H1 (cell line): Measurements from ENCODE around the gene ACTN3. TPM values are rescaled to one million over a fixed set of nuclear protein-coding genes. Genes with fewer than 3 reads are reported as not detected.

ENCODE experiments used
- CTCF ChIA-PET: fragments of 300-600 bp; sonication (Branson Sonifier 250); formaldehyde crosslinking; loops from one replicate; lab custom pipeline; 2021; ENCODE audit not compliant: partially characterized antibody; lab: Charles Lee
- POLR2A ChIA-PET: fragments of 300-600 bp; sonication (Branson Sonifier 250); formaldehyde crosslinking; loops from one replicate; lab custom pipeline; 2021; ENCODE audit warnings: inconsistent platforms; ENCODE audit not compliant: partially characterized antibody; lab: Charles Lee
- DNase-seq, 2 experiments: peaks; one replicate each; pipeline versions ENCODE4 v3.0.0 to v3.0.0-alpha.2; 2010 to 2022; ENCODE audit warnings: low spot score in 2 of 2, low read depth in 1 of 2, mixed read lengths in 1 of 2
- FAIRE-seq: peaks from 2 replicates; lab custom pipeline; 2011; peaks lifted over from hg19 to GRCh38; lab: Jason Lieb, UNC
- H2AFZ ChIP-seq: 2 replicates; pipeline ENCODE4 v1.8.1; 2012; ENCODE audit warnings: low read length, inconsistent platforms
- H2AK5ac ChIP-seq: 2 replicates; pipeline ENCODE4 v1.6.1; 2013; ENCODE audit warnings: low read depth, low read length
- H2BK120ac ChIP-seq: replicated peaks from 2 replicates; pipeline ENCODE3; 2013; ENCODE audit warnings: low read depth, low read length, inconsistent platforms
- H2BK12ac ChIP-seq: 2 replicates; pipeline ENCODE4 v1.6.1; 2013; ENCODE audit warnings: low read depth, low read length
- H2BK15ac ChIP-seq: 2 replicates; pipeline ENCODE4 v1.6.1; 2013; ENCODE audit warnings: low read length
- H2BK20ac ChIP-seq: 2 replicates; pipeline ENCODE4 v1.6.1; 2013; ENCODE audit warnings: low read length
- H2BK5ac ChIP-seq: 2 replicates; pipeline ENCODE4 v1.6.1; 2013; ENCODE audit warnings: low read depth, low read length
- H3K14ac ChIP-seq: 2 replicates; pipeline ENCODE4 v1.6.1; 2013; ENCODE audit warnings: inconsistent platforms; ENCODE audit not compliant: insufficient read length
- H3K18ac ChIP-seq: 2 replicates; pipeline ENCODE4 v1.6.1; 2013; ENCODE audit warnings: low read length; ENCODE audit errors: extremely low read depth
- H3K23ac ChIP-seq: 2 replicates; pipeline ENCODE4 v1.6.1; 2013; ENCODE audit warnings: inconsistent platforms; ENCODE audit not compliant: insufficient read length
- H3K23me2 ChIP-seq: 2 replicates; pipeline ENCODE4 v1.6.1; 2013; ENCODE audit warnings: low read depth, low read length
- H3K27ac ChIP-seq: 2 replicates; pipeline ENCODE4 v1.6.1; 2011; ENCODE audit warnings: low read depth, low read length, inconsistent platforms
- H3K27me3 ChIP-seq, 4 experiments: replicated peaks in 1 of 4; 1 replicate in 1 of 4; 2 replicates in 3 of 4; pipeline versions ENCODE4 v1.6.1 to v1.8.1; 2011 to 2013; ENCODE audit warnings: low read length in 3 of 4, mild to moderate bottlenecking in 3 of 4, inconsistent platforms in 2 of 4, mixed read lengths in 2 of 4, moderate library complexity in 1 of 4; ENCODE audit not compliant: control insufficient read depth in 3 of 4, insufficient read depth in 3 of 4; ENCODE audit errors: extremely low read depth in 1 of 4
- H3K36me3 ChIP-seq, 4 experiments: 2 replicates each; pipeline versions ENCODE4 v1.6.1 to v1.8.1; 2011 to 2013; ENCODE audit warnings: mild to moderate bottlenecking in 4 of 4, low read length in 3 of 4, moderate library complexity in 2 of 4, control low read depth in 1 of 4, inconsistent platforms in 1 of 4; ENCODE audit not compliant: insufficient read depth in 4 of 4, control insufficient read depth in 2 of 4
- H3K4ac ChIP-seq: replicated peaks from 2 replicates; pipeline ENCODE3; 2013; ENCODE audit warnings: low read length, low read depth, mixed read lengths, inconsistent platforms; ENCODE audit not compliant: insufficient read length
- H3K4me1 ChIP-seq, 4 experiments: replicated peaks in 1 of 4; 1 replicate in 1 of 4; 2 replicates in 3 of 4; pipeline versions ENCODE4 v1.6.1 to v1.8.1; 2011 to 2013; ENCODE audit warnings: low read length in 3 of 4, inconsistent platforms in 2 of 4, mixed read lengths in 1 of 4; ENCODE audit not compliant: insufficient read depth in 4 of 4, control insufficient read depth in 3 of 4
- H3K4me2 ChIP-seq, 2 experiments: 2 replicates each; pipeline versions ENCODE4 v1.6.1 to v1.8.1; 2011 to 2013; ENCODE audit warnings: low read depth in 2 of 2, low read length in 2 of 2, control low read depth in 1 of 2, inconsistent platforms in 1 of 2, mild to moderate bottlenecking in 1 of 2; ENCODE audit not compliant: insufficient read depth in 1 of 2
- H3K4me3 ChIP-seq, 4 experiments: fragments of 200-600, 300-600 bp in 1 of 4; sonication (generic), shearing (Covaris generic), sonication (Bioruptor Twin) in 1 of 4; 2 replicates each; pipeline versions ENCODE4 v1.5.1 to v1.8.1; 2011 to 2016; ENCODE audit warnings: low read length in 4 of 4, low read depth in 3 of 4, control low read depth in 2 of 4, inconsistent platforms in 2 of 4, mild to moderate bottlenecking in 2 of 4, mixed read lengths in 1 of 4, moderate library complexity in 1 of 4; ENCODE audit not compliant: insufficient read depth in 2 of 4; ENCODE audit errors: extremely low read depth in 1 of 4
- H3K56ac ChIP-seq: replicated peaks from 2 replicates; pipeline ENCODE3; 2013; ENCODE audit warnings: low read depth, mild to moderate bottlenecking, mixed read lengths, low read length, inconsistent platforms; ENCODE audit not compliant: insufficient read length
- H3K79me1 ChIP-seq: 2 replicates; pipeline ENCODE4 v1.6.1; 2013; ENCODE audit warnings: low read depth, low read length, control low read depth
- H3K79me2 ChIP-seq, 2 experiments: 2 replicates each; pipeline versions ENCODE4 v1.6.1 to v1.8.1; 2012 to 2013; ENCODE audit warnings: low read length in 2 of 2, mild to moderate bottlenecking in 2 of 2, inconsistent platforms in 1 of 2; ENCODE audit not compliant: insufficient read depth in 2 of 2, control insufficient read depth in 1 of 2
- H3K9ac ChIP-seq, 4 experiments: replicated peaks in 1 of 4; 1 replicate in 1 of 4; 2 replicates in 3 of 4; pipeline versions ENCODE4 v1.6.1 to v1.8.1; 2011 to 2013; ENCODE audit warnings: low read depth in 3 of 4, low read length in 3 of 4, control low read depth in 2 of 4, mild to moderate bottlenecking in 2 of 4, moderate library complexity in 2 of 4, inconsistent platforms in 1 of 4; ENCODE audit errors: extremely low read depth in 1 of 4
- H3K9me3 ChIP-seq, 2 experiments: 2 replicates each; pipeline versions ENCODE4 v1.6.1 to v1.8.1; 2012 to 2013; ENCODE audit warnings: mild to moderate bottlenecking in 2 of 2, moderate library complexity in 2 of 2, control low read depth in 1 of 2, inconsistent platforms in 1 of 2, low read depth in 1 of 2, low read length in 1 of 2, mixed read lengths in 1 of 2; ENCODE audit not compliant: insufficient read depth in 2 of 2
- H4K20me1 ChIP-seq, 2 experiments: replicated peaks in 1 of 2; 2 replicates each; pipeline versions ENCODE3 to v1.8.1; 2011 to 2013; ENCODE audit warnings: inconsistent platforms in 2 of 2, low read length in 2 of 2, mild to moderate bottlenecking in 1 of 2; ENCODE audit not compliant: insufficient read depth in 2 of 2, control insufficient read depth in 1 of 2
- H4K5ac ChIP-seq: 2 replicates; pipeline ENCODE4 v1.6.1; 2013; ENCODE audit warnings: low read length, low read depth, mixed read lengths, inconsistent platforms; ENCODE audit not compliant: insufficient read length
- H4K8ac ChIP-seq: 2 replicates; pipeline ENCODE4 v1.8.0; 2013; ENCODE audit warnings: mild to moderate bottlenecking, moderate library complexity, low read length, inconsistent platforms; ENCODE audit not compliant: insufficient read depth; ENCODE audit errors: extremely low read depth
- H4K91ac ChIP-seq: replicated peaks from 2 replicates; pipeline ENCODE3; 2013; ENCODE audit warnings: low read length, mixed read lengths, inconsistent platforms; ENCODE audit not compliant: insufficient read length
- BRCA1 ChIP-seq: IDR thresholded peaks from 2 replicates; pipeline ENCODE4 v1.6.1; 2012; ENCODE audit warnings: low read depth, low read length, improper control_type of control experiment
- CBX5 ChIP-seq: fragments of 300-800, 300-1000 bp; sonication (generic); IDR thresholded peaks from 2 replicates; pipeline ENCODE4 v1.7.1; 2016; ENCODE audit warnings: antibody characterized with exemption, low read length, low read depth
- CHD2 ChIP-seq: IDR thresholded peaks from 2 replicates; pipeline ENCODE4 v1.6.1; 2012; ENCODE audit warnings: low read length, improper control_type of control experiment
- POLR2A ChIP-seq, 2 experiments: IDR thresholded peaks; 1 replicate in 1 of 2; 2 replicates in 1 of 2; pipeline ENCODE4 v1.6.1; 2011; ENCODE audit warnings: low read depth in 2 of 2, low read length in 2 of 2, mild to moderate bottlenecking in 2 of 2; ENCODE audit errors: control extremely low read depth in 1 of 2
- POLR2AphosphoS5 ChIP-seq: IDR thresholded peaks from 2 replicates; pipeline ENCODE4 v1.6.1; 2011; ENCODE audit warnings: low read depth, low read length
- RAD21 ChIP-seq, 2 experiments: IDR thresholded peaks in 1 of 2; conservative IDR thresholded peaks in 1 of 2; 2 replicates each; pipeline ENCODE4 v1.6.1; 2011; ENCODE audit warnings: low read depth in 2 of 2, low read length in 2 of 2, improper control_type of control experiment in 1 of 2, inconsistent platforms in 1 of 2, mild to moderate bottlenecking in 1 of 2, moderate library complexity in 1 of 2
- RBBP5 ChIP-seq: IDR thresholded peaks from 2 replicates; pipeline ENCODE4 v1.7.1; 2012; ENCODE audit warnings: low read depth, mild to moderate bottlenecking, inconsistent platforms, low read length, moderate library complexity, borderline replicate concordance
- SP4 ChIP-seq: IDR thresholded peaks from 2 replicates; pipeline ENCODE4 v1.6.1; 2012; ENCODE audit warnings: low read length, inconsistent platforms
- TEAD4 ChIP-seq: IDR thresholded peaks from 2 replicates; pipeline ENCODE4 v1.6.1; 2012; ENCODE audit warnings: low read depth, low read length, inconsistent platforms, mixed read lengths
- WGBS, 2 experiments: shearing (Covaris generic) in 1 of 2; methylation state at CpG; one replicate each; pipeline versions ENCODE4 v1.1.6 to v1.1.7; 2013 to 2015; ENCODE audit warnings: low lambda C conversion rate in 2 of 2, mixed read lengths in 2 of 2, inconsistent platforms in 1 of 2, low coverage in 1 of 2, missing lambda C conversion rate in 1 of 2; ENCODE audit not compliant: insufficient replicate concordance in 2 of 2, insufficient coverage in 1 of 2, insufficient read length in 1 of 2; ENCODE audit errors: extremely low coverage in 1 of 2, missing lambda C conversion rate in 1 of 2; 5-methylcytosine and 5-hydroxymethylcytosine counted together
- polyA plus RNA-seq, 7 experiments: library from polyadenylated mRNA; depleted of rRNA in 3 of 7; stranded (reverse) in 5 of 7; unstranded in 2 of 7; fragments of >200 nt in 5 of 7; fragments of 200-250 nt in 2 of 7; gene quantifications; 1 replicate in 5 of 7; 2 replicates in 1 of 7; 4 replicates in 1 of 7; pipeline versions ENCODE4 v1.2.1 to v1.2.3, GENCODE V29; 2011 to 2013; ENCODE audit warnings: missing spikeins in 2 of 7, mixed read lengths in 2 of 7
- total RNA-seq: library from RNA; stranded (reverse); fragmentation: NEBNext Ultra II Directional; extraction: Animal tissue kit (Norgen Biotek cat#: 25700); gene quantifications from 2 replicates; pipeline ENCODE4 v1.2.1, GENCODE V29; 2021

The ACTN3 gene
- total and polyA plus RNA-seq, 2 of the 8 experiments (the other 6 are each of a cell fraction or from before 2014, with no cell fraction given) = 30.8 to 36.7 TPM

DNA sequence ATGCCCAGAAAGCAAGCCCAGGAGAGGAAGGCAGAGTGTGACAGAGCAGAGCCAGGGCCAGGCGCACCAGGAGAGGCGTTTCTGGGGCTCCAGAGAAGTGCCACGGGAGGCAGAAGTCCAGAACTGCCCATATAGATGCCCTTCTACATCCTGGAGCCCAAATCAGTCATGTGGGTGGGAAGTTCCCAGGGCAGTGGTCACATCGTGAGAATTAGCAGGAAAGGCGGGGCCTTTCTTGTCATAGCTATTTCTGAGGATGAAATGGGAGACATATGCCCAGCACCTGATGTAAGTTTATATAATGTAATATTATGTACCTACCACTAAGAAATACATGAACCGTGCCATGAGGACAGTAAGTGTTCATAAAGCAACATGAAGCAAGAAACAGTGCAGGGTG lies 13.9 kb upstream of the ACTN3 start:
- Histone ChIP-seq H2AK5ac (no peak overlapping the region), H3K18ac (no peak overlapping the region), H3K79me2 (no peaks in the 10 kb centered on the region), H3K9me3 (no peaks in the 10 kb centered on the region), H3K56ac (no peak overlapping the region), H4K5ac (no peak overlapping the region), H3K27me3 (no peaks in the 10 kb centered on the region), H3K4me2 (no peak overlapping the region), H4K8ac (no peak overlapping the region), H2BK120ac (no peak overlapping the region), H2BK20ac (no peak overlapping the region), H3K9ac (no peak overlapping the region), H3K27ac (no peak overlapping the region), H3K36me3 (peaks cover 0 to 2% (median 0%) of the 10 kb centered on the region in 4 experiments; a peak in 2 of 8 replicates), H2BK15ac (no peak overlapping the region), H4K20me1 (no peaks in the 10 kb centered on the region), H2BK5ac (no peak overlapping the region), H3K4ac (no peak overlapping the region), H3K79me1 (peaks cover 2% of the 10 kb centered on the region; the same call in 1 of the 2 replicates), H4K91ac (no peak overlapping the region), H3K14ac (no peak overlapping the region), H3K4me1 (peaks cover 0 to 2% (median 0%) of the 10 kb centered on the region in 4 experiments; a peak in 1 of 7 replicates), H2BK12ac (no peak overlapping the region), H3K23me2 (no peaks in the 10 kb centered on the region), H2AFZ (no peak overlapping the region), H3K4me3 (no peak overlapping the region), H3K23ac (no peak overlapping the region)
- DNase-seq (no peak), FAIRE-seq (no peak)
- 86% methylated on average over 6 of the region's 6 CpGs; no CpG with 5 or more reads in 1 of the 2 experiments for WGBS, 2 experiments
- TF ChIP-seq RBBP5 (no peak), TEAD4 (no peak), POLR2A (IDR thresholded peaks at IDR 0.05; ENCODE audit: control extremely low read depth in 1 of 2, low read depth in 2 of 2, low read length in 2 of 2) (no peak), RAD21 (IDR thresholded peaks at IDR 0.05 in 1 of 2, conservative IDR thresholded peaks at IDR 0.05 in 1 of 2; ENCODE audit: low read depth in 2 of 2, low read length in 2 of 2) (no peak), BRCA1 (no peak), CHD2 (no peak), SP4 (no peak), POLR2AphosphoS5 (no peak), CBX5 (no peak)
- ChIA-PET POLR2A (interaction anchor here (0.5 to 7.1 kb wide), 10 partner anchors 9 to 206 kb away, joined by 3 to 30 read pairs (median 4); partner anchors contain the start of genes ACTN3 and ZDHHC24), CTCF (interaction anchor here (0.6 to 1.2 kb wide), 5 partner anchors 11 to 169 kb away, joined by 3 to 4 read pairs (median 3); no protein-coding TSS in a partner anchor)
